ENCODE data around the gene GABPA.
"Not testable (repeated sequence)": the region's sequence is repeated elsewhere in the genome, so short reads cannot be mapped to it uniquely, and the experiment has no call there.

GABPA gene

DNA sequence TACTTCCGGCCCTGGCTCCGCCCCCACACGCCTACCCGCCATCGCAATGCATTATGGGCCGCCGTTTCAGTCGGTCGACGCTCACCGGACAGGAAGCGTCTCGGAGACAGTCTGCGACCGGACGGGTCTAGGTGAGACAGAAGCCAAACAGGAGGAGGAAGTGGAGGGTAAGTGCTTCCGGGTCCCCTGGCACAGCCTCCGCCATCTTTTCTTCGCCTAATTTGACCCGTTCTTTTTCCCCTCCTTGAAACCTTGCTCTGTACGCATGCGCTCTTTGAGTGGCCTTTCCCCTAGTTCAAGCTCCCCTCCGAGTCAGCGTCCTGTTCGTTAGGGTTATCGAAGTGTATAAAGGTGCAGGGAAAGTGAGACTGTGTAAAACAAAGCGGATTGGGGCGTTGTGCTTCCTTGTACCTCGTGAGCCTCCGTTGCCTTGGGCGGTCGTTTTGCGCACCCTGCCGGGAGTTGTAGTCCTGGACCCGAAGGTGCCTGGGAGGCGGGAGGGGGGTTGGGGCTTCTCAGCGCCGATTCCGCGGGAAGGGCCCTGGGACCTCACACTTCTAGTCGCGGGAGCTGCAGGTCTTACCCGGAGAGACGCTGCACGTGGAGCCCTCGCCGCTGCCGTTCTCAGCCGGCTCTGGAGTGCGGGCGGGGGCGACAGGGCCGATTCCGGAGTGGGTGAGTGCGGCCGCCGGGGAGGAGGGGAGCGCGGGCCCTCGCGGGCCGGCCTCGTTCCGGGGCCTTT lies at the start of gene GABPA, which contains the start of gene ATP5PF:
Gene GABPA, plus strand, starts transcription at position 69 of the 742 bp plus-strand sequence. CDS start 6,627 bp downstream, outside the sequence.
Gene ATP5PF, minus strand, starts transcription at position 1 of the 742 bp plus-strand sequence. CDS start 5,110 bp downstream, outside the sequence.
- Mint-ChIP-seq H3K9me3 (no peaks in the 10 kb centered on the region), H3K4me1 (peaks cover 34% of the 10 kb centered on the region)
- ATAC-seq = peak; percentile 96

GRCh38 chr21:25687787-25688186 lies 47.0 kb upstream of the GABPA start:
- DNase-seq (ENCODE audit: low spot score in 2 of 2) (no peak), ATAC-seq (no peak)
- H3K36me3 Mint-ChIP-seq = no peaks in the 10 kb centered on the region
- H3K27ac Mint-ChIP-seq = no peak overlapping the region
- H3K9me3 Mint-ChIP-seq = no peaks in the 10 kb centered on the region
- H3K4me1 Mint-ChIP-seq = no peaks in the 10 kb centered on the region
- H3K4me3 Mint-ChIP-seq = no peak overlapping the region

More for the DNA sequence above, at the start of gene GABPA, which contains the start of gene ATP5PF:
- H3K27ac Mint-ChIP-seq = peak within 1 kb of the TSS; percentile 100
- peaks cover 60% of the 10 kb centered on the region for H3K36me3 Mint-ChIP-seq
- peak; percentile 94 to 99 for DNase-seq (ENCODE audit: low spot score in 2 of 2)
- H3K4me3 Mint-ChIP-seq = peak within 1 kb of the TSS; percentile 94

GRCh38 chr21:25688275-25689155 lies 46.3 kb upstream of the GABPA start:
- H3K4me3 Mint-ChIP-seq = no peak overlapping the region
- no peaks in the 10 kb centered on the region for H3K4me1 Mint-ChIP-seq
- DNase-seq (ENCODE audit: low spot score in 2 of 2) = no peak
- ATAC-seq = no peak
- H3K36me3 Mint-ChIP-seq = no peaks in the 10 kb centered on the region
- H3K27ac Mint-ChIP-seq = no peak overlapping the region
- H3K9me3 Mint-ChIP-seq = no peaks in the 10 kb centered on the region

DNA sequence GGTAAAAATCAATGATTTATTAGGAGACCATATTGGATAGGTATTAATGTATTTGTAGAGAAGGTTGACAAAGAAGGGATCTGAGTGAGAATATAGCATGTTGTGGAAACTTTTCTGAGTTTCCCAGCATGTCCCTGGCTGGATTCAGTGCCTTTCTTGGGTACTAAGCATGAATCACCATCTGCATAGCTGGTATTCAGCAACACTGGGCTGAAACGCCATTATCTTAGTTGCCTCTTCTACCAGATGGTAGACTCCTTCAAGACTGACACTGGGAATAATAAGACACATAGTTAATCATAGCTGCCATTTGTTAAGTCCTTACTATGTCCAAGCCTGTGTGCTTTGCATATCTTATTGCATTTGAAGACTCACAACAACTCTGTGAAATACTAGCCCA lies 45.5 kb upstream of the GABPA start:
- DNase-seq (ENCODE audit: low spot score in 2 of 2) = no peak
- ATAC-seq = no peak
- H3K36me3 Mint-ChIP-seq = no peaks in the 10 kb centered on the region
- H3K4me1 Mint-ChIP-seq = no peaks in the 10 kb centered on the region
- no peak overlapping the region for H3K27ac Mint-ChIP-seq
- H3K9me3 Mint-ChIP-seq = no peaks in the 10 kb centered on the region
- H3K4me3 Mint-ChIP-seq = no peak overlapping the region

GRCh38 chr21:25691976-25692375 lies 42.8 kb upstream of the GABPA start:
- no peak for ATAC-seq
- Mint-ChIP-seq H3K4me3 (no peak overlapping the region), H3K4me1 (no peaks in the 10 kb centered on the region), H3K9me3 (no peaks in the 10 kb centered on the region), H3K27ac (no peak overlapping the region), H3K36me3 (no peaks in the 10 kb centered on the region)
- DNase-seq (ENCODE audit: low spot score in 2 of 2) = no peak

DNA sequence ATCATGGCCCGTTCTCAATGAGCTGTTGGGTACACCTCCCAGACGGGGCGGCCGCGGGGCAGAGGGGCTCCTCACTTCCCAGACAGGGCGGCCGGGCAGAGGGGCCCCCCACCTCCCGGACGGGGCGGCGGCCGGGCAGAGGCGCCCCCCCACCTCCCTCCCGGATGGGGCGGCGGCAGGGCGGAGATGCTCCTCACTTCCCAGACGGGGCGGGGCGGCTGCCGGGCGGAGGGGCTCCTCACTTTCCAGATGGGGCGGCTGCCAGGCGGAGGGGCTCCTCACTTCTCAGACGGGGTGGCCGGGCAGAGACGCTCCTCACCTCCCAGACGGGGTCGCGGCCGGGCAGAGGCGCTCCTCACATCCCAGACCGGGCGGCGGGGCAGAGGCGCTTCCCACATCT lies 39.3 kb upstream of the GABPA start:
- H3K27ac Mint-ChIP-seq; H3K4me1 Mint-ChIP-seq; DNase-seq (ENCODE audit: low spot score in 2 of 2); H3K36me3 Mint-ChIP-seq; H3K9me3 Mint-ChIP-seq; H3K4me3 Mint-ChIP-seq; ATAC-seq: not testable (repeated sequence)

GRCh38 chr21:25700741-25701140 lies 34.0 kb upstream of the GABPA start:
- Mint-ChIP-seq H3K9me3 (no peaks in the 10 kb centered on the region), H3K36me3 (no peaks in the 10 kb centered on the region), H3K4me1 (no peaks in the 10 kb centered on the region), H3K27ac (no peak overlapping the region), H3K4me3 (no peak overlapping the region)
- DNase-seq (ENCODE audit: low spot score in 2 of 2) (no peak), ATAC-seq (no peak)

DNA sequence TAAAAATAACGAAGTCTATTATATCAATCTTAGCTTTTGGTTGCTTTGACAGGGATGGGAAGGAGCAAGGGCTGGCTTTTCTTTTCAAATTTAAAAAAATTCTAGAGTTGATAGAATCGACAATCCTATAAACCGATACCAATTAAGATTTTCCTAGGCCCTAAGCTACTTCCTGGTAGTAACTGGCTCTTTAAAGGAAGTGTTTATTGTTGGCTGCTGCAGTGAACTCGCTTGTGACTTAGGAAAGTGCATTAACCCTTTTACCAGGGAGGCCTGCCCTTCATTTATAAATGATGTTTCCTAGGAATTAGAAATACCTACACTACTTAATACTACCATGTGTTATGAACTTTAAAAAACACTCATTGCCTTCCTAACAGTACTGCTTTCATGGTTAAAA lies 33.2 kb upstream of the GABPA start:
- Mint-ChIP-seq H3K4me1 (no peaks in the 10 kb centered on the region), H3K4me3 (no peak overlapping the region), H3K36me3 (no peaks in the 10 kb centered on the region), H3K27ac (no peak overlapping the region), H3K9me3 (no peaks in the 10 kb centered on the region)
- no peak for ATAC-seq
- DNase-seq (ENCODE audit: low spot score in 2 of 2) = no peak

GRCh38 chr21:25708467-25709065 lies 26.2 kb upstream of the GABPA start:
- Mint-ChIP-seq H3K4me3 (no peak overlapping the region), H3K4me1 (peaks cover 6% of the 10 kb centered on the region), H3K36me3 (no peaks in the 10 kb centered on the region), H3K27ac (no peak overlapping the region), H3K9me3 (no peaks in the 10 kb centered on the region)
- no peak for ATAC-seq
- DNase-seq (ENCODE audit: low spot score in 2 of 2) = peak; percentile 9 to 62

- no peaks in the 10 kb centered on the region for H3K36me3 Mint-ChIP-seq
These were observed 25.0 kb upstream of the GABPA start for GRCh38 chr21:25709684-25710265.

DNA sequence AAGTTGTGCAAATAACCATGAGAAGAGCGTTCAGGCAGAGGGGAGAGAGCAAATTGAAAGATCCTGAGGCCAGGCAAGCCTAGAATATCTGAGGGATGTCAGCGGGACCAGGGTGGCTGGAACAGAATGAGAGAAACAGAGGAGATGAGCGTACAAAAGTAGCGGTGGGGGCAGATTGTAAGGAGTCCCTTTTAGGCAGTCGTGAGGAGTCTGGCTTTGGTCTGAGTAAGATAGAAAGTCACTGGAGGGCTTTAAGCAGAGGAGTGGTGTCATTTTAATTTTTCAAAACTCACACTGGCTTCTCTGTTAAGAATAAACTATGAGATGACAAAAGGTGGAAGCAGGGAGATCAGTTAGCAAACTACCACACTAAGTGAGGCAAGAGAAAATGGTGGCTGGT lies 24.2 kb upstream of the GABPA start:
- Mint-ChIP-seq H3K27ac (no peak overlapping the region), H3K9me3 (no peaks in the 10 kb centered on the region), H3K36me3 (no peaks in the 10 kb centered on the region), H3K4me3 (no peak overlapping the region), H3K4me1 (peaks cover 6% of the 10 kb centered on the region)
- DNase-seq (ENCODE audit: low spot score in 2 of 2) = no peak
- ATAC-seq = peak; percentile 45

More at GRCh38 chr21:25709684-25710265, 25.0 kb upstream of the GABPA start:
- H3K4me3 Mint-ChIP-seq = no peak overlapping the region
- DNase-seq (ENCODE audit: low spot score in 2 of 2) (no peak), ATAC-seq (no peak)
- H3K9me3 Mint-ChIP-seq = no peaks in the 10 kb centered on the region
- H3K4me1 Mint-ChIP-seq = peaks cover 6% of the 10 kb centered on the region
- no peak overlapping the region for H3K27ac Mint-ChIP-seq

- H3K36me3 Mint-ChIP-seq; H3K27ac Mint-ChIP-seq; H3K4me1 Mint-ChIP-seq; DNase-seq (ENCODE audit: low spot score in 2 of 2); H3K9me3 Mint-ChIP-seq; H3K4me3 Mint-ChIP-seq; ATAC-seq: not testable (repeated sequence)
These were observed 20.7 kb upstream of the GABPA start for GRCh38 chr21:25714066-25714465.

GRCh38 chr21:25717491-25718147 lies 17.2 kb upstream of the GABPA start:
- Mint-ChIP-seq H3K4me3 (no peak overlapping the region), H3K9me3 (no peaks in the 10 kb centered on the region), H3K36me3 (peaks cover 19% of the 10 kb centered on the region), H3K27ac (no peak overlapping the region), H3K4me1 (no peaks in the 10 kb centered on the region)
- DNase-seq (ENCODE audit: low spot score in 2 of 2) (no peak), ATAC-seq (no peak)

DNA sequence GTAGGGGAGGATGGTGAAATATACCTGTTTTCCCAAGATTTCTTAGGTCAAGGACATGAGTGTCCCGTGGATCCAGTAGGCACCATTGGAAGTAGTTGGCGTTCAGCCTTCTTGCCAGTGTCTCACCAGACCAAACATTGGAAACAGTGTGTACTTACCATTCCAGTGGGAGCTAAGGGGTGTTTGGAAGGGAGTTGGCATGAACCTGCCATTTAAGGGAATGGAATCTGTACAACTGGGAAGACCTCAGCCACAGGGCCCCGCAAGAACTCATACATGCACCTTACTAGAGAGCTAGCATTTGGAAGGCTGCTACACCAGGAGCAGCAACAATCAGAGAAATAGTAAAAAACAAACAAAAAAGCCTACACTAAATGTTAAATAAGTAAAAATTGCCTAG lies 12.8 kb upstream of the GABPA start:
- ATAC-seq (no peak), DNase-seq (ENCODE audit: low spot score in 2 of 2) (no peak)
- Mint-ChIP-seq H3K4me1 (no peaks in the 10 kb centered on the region), H3K36me3 (peaks cover 61% of the 10 kb centered on the region), H3K4me3 (no peak overlapping the region), H3K9me3 (no peaks in the 10 kb centered on the region), H3K27ac (no peak overlapping the region)

GRCh38 chr21:25722631-25723030 lies 12.1 kb upstream of the GABPA start:
- Mint-ChIP-seq H3K27ac (no peak overlapping the region), H3K4me3 (no peak overlapping the region)
- no peak for DNase-seq (ENCODE audit: low spot score in 2 of 2)

More at GRCh38 chr21:25722631-25723030, 12.1 kb upstream of the GABPA start:
- no peaks in the 10 kb centered on the region for H3K4me1 Mint-ChIP-seq
- H3K36me3 Mint-ChIP-seq = peaks cover 67% of the 10 kb centered on the region
- ATAC-seq = no peak
- H3K9me3 Mint-ChIP-seq = no peaks in the 10 kb centered on the region

Measured in stimulated activated effector memory CD8-positive, alpha-beta T cell treated with anti-CD3 and anti-CD28 coated beads, Interleukin-12 subunit alpha, Interleukin-12 subunit beta, amount 100 ng/mL, for 72 hours (primary cell).